HG03469 (cell line): Measurements from ENCODE around the gene KCNQ1.
A peak's percentile ranks its signal among the peaks of the same experiment; 100 is the strongest.

Source experiments
- ATAC-seq: cut with Tn5 transposase; IDR thresholded peaks from one replicate; pipeline ENCODE4 v1.9.1; 2021; ENCODE audit warnings: mild to moderate bottlenecking, moderate library complexity, moderate number of reproducible peaks; ENCODE audit not compliant: unreplicated experiment

KCNQ1 gene

DNA sequence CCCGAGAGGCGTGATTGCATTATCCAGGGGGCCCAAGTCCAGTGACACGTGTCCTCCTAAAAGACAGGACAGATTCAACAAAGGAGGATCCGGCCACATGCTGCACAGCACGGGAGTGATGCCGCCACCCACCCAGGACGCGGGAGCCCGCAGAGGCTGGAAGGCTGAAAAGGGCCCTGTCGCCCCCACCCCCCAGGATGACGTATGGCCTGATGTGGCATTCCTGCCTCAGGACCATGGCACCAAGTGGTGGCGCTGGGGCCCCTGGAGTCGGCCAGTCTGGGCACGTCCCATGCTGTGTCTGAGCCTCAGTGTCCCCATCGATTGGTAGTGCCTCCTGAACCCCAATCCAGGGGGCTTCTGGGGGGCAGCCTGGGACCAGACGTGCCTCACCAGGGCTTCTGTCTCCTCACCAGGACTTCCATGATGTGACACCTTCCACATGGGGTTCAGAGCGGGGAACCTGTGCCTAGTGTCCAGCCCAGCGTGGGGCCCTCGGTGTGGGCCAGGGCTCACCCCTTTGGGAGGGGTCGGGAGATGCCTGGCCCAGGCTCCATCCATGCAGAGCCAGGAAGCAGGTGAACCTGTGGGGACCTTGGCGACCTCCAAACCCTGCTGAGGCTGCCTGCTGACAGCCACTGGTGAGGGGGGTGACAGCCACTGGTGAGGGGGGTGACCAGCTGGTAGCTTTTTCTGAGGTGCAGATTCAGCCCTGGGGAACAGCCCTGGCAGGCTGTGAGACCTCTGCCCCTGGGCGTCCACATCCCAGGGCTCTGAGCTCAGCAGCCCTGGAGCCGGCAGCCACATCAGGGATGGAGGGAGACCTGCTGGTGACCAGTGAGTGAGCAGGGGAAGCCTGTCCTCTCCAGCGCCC, 75.3 kb downstream of the KCNQ1 start:
- no peak for ATAC-seq

- ATAC-seq: no peak
Measured at GRCh38 chr11:2520736-2521035, 75.9 kb downstream of the KCNQ1 start.

DNA sequence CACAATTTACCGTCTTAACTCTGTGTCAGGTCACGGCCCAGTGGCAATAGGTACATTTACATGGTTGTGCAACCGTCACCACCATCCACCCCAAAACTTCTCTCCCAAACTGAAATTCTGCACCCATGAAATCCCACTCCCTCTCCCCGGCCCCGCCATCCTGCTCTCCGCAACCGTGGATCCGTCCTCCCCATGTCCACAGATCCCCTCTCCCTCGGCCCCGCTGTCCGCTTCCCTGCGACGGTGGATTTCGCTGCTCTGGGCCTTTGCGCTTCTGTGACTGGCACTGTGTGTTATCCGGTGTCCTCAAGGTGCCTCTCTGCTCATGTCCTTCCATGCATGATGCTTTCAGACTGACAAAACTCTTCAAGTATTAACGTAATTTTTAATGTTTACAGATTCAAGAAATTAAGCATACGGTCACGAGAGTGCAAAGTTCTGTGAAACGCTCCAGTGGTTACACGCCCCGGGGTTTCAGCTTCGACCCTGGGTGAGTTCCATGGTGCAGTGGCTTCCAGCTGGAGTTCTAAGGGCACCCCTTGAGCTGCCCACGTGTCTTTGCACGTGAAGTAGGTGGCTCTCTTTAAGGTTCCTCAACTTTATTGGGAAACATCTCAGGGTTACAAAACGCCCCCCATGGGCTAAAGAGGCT, 76.4 kb downstream of the KCNQ1 start:
- ATAC-seq: no peak

GRCh38 chr11:2521733-2522630, 77.2 kb downstream of the KCNQ1 start:
- ATAC-seq: no peak

- ATAC-seq: no peak
Measured at GRCh38 chr11:2522631-2523255, 77.9 kb downstream of the KCNQ1 start.

DNA sequence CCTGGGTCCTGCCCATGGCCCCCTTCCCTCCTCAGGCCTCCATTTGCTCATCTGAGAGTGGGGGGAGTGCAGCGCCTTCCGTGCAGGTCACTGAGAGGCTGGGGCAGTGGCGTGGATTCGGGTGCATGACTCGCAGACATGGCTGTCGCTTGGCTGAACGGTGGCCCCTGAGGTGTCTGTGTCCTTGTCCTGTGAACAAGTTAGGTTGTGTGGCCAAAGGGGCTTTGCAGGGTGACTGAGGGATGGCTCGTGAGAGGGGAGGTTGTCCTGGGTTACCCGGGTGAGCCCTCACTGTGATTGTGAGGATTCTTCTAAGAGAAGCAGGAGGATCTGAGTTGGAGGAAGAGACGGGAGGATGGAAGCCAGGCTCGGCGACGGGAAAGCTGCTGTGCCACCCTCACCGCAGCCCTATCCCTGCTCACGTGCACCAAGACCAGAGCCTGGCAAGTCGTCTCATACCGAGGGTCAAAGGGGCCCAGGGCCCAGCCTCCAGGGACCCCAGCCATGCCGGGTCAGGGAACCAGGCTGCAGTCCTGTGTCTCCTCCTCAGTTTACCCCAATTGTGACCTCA, 79.1 kb downstream of the KCNQ1 start:
- no peak for ATAC-seq

- ATAC-seq: no peak
Measured at GRCh38 chr11:2524446-2525165, 79.8 kb downstream of the KCNQ1 start.

DNA sequence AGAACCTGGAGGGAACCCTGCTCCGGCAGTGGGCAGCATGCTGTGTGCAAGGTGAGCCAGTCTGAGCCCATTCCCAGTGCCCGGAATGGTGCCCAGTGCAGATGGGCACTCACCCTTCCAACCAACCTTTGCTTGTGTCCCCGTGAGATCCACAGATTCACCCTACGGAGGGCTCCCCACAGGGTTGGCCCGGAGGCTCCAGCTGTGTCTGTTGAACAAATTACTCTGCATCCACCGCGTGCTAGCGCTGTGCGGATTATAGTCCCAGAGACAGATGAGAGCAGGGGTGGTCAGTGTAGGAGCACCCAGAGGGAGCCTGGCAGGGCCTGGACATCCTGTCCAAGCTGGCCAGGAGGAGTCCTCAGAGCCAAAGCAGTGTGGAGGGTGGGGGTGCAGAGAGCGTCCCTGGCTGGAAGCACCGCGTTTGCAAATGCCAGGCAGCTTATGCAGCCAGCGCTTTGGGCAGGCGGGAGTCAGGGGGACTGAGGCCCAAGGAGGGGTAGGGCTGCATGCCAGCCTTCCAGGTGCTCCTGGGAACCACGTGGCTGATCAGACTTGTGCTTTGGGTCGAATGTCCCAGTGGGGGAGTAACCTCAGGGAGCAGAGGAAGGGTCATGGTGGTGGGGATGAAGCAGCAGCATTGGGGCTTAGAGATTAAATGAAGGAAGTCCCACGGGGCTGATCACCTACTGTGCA, 80.5 kb downstream of the KCNQ1 start:
- ATAC-seq: no peak

DNA sequence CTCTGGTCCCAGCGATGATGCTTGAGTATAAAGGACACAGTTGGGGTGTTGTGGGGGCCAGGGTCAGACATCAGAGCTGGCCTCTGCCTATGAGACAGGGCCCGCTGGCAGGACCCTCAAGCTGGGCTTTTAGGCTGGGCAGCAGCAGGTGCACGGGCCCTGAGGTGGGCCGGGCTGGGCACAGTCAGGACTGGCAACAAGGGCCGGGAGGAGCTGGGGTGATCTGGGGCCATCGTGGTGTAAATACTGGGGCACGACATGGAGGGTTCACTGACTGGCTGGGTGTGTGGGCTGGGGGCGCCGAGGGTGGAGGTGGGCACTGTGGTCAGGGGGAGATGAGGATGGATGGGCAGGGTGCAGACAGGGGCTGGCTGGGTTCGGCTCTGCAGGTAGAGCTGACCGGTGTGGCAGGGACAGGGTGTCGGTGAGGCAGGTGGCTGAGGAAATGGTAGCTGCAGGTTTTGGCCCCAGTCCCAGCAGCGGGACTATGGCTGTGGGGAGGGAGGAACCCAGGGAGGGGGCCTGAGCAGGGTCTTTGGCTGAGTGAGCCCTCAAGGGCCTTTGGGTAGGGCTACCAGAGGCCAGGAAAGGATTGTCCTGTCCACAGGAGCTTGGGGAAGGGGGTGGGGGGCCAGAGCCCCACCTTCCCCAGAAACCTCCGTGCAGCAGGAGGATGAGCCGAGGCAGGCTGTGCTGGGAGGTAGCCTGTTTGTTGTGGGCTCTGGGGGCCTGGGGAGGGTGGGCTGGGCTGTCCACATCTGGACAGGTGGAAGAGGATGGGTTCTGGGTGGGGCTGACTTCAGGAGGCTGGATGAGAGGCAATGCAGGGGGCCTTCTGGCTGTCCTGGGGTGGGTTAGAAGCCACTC, 81.4 kb downstream of the KCNQ1 start:
- no peak for ATAC-seq

- peak; percentile 53 for ATAC-seq
Measured at GRCh38 chr11:2526808-2527381, 82.1 kb downstream of the KCNQ1 start.

- no peak for ATAC-seq
Measured at GRCh38 chr11:2527621-2528291, 82.9 kb downstream of the KCNQ1 start.

DNA sequence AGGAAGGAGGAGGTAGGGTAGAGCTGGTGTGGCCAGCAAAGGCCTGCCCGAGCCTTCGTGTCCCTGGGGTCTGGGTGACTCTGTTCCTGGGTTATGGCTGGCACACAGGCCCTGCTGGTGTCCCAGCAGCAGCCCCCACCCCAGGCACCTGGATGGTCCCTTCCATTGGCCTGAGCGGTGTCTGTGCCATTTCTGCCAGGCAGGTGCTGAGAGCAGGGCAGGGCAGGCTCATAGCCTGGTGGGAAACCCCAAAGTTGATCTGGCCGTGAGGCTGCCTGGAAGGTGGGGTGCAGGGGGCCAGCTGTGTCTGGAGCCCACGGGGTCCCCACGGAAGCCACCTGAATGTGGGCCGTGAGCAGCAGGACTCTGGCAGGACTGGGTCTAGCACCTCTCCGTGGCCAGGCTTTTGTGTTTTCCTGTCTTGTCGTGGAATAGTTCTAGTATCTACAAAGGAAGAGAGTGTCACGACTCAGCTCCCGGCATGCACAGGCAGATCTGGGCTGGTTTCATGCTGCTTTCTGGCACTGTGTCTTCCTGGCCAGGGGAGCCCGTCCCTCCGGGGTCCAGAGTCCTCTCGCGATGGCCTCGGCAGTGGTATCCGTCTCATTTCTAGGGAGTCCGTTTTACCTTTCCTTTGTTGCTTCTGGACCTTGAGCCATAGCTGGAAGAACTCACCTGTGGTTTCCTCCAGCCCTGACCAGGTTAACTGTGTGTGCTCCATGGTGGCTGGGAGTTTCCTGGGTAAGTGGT, 83.7 kb downstream of the KCNQ1 start:
- no peak for ATAC-seq

- ATAC-seq: no peak
Measured at GRCh38 chr11:2529173-2529572, 84.4 kb downstream of the KCNQ1 start.

DNA sequence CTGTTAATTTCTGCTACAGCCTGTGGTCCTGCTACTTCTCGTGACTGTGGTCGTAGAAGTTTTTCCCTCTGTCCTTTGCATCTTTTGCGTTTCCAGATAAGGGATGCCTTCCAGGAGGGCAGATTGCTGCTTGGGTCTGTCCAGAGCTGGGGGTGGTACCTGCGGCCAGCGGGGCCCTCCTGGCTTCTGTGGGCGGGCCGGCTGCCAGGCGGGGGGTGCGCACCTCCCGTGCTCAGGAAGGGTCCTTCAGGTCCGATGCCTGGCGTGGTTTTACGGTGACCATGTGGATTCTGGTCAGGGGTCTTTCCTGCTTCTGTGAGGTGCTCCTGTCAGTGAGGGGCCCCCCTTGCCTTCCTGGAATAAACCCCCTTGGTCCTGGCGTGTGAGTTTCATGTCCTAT, 84.8 kb downstream of the KCNQ1 start:
- ATAC-seq: no peak

DNA sequence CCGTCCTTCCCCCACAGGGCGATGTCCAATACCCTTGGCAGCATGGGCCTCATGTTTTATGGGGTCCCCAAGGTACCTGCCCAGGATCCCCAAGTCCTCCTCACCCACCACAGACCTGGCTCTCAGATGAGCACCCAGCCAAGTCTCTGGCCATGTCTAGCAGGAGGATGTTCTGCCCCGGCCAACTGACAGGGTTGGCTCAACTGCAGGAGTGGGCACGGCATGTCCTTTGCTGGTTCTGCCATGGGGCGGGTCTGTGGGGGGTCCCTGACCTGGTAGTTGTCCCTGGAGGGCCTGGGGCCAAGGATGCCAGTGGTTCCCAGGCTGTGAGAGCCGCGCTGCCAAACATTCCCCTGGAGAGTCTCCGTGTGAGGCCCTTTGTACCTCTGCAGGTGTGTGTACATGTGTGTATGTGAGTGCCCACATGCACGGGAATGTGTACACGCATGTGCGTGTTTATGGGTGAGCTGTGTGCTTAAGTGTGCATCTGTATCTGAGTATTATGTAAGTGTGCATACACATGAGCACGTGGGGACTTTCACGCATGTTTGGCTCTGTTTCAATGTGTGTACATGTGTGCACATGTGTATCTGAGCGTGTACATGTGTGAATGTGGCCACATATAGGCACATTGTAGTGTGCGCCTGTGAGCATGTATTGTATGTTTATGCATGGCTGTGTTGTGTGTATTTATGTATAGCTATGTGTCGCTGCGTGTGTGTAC, 85.5 kb downstream of the KCNQ1 start:
- no peak for ATAC-seq

DNA sequence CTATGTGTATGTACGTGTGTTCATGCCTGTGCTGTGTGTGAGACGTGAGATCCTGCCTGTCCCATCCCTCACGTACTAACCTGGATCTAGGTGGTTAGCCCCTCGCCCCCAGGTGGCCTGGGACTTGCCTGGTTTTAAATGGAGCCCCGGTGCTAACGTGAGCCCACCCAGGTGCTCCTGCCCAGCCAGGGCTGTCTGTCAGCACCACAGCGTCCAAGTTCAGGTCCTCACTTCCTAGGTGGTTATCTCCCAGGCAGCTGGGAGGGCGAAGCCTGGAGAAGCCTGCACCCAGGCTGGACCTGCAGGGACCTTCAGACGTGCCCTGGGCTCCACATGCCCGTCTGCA, 86.0 kb downstream of the KCNQ1 start:
- ATAC-seq: no peak
